ENCODE measurements around the gene EML5.

EML5 gene

GRCh38 chr14:88562831-88563686 is 229.7 kb downstream of the EML5 start, which contains the start of gene ZC3H14 (continued):
- TF ChIP-seq PRDM4 (tag by site-specific recombination; IDR thresholded peaks at IDR 0.05) = no peak
- TF ChIP-seq, protein P1, sequence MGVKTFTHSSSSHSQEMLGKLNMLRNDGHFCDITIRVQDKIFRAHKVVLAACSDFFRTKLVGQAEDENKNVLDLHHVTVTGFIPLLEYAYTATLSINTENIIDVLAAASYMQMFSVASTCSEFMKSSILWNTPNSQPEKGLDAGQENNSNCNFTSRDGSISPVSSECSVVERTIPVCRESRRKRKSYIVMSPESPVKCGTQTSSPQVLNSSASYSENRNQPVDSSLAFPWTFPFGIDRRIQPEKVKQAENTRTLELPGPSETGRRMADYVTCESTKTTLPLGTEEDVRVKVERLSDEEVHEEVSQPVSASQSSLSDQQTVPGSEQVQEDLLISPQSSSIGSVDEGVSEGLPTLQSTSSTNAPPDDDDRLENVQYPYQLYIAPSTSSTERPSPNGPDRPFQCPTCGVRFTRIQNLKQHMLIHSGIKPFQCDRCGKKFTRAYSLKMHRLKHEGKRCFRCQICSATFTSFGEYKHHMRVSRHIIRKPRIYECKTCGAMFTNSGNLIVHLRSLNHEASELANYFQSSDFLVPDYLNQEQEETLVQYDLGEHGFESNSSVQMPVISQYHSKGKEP (tag by site-specific recombination; IDR thresholded peaks at IDR 0.05) = no peak
- TF ChIP-seq ZNF366 (tag by site-specific recombination; conservative IDR thresholded peaks at IDR 0.05) = no peak
- TF ChIP-seq MYNN (tag by site-specific recombination; IDR thresholded peaks at IDR 0.05; ENCODE audit: borderline replicate concordance) = no peak
- TF ChIP-seq, protein P2, sequence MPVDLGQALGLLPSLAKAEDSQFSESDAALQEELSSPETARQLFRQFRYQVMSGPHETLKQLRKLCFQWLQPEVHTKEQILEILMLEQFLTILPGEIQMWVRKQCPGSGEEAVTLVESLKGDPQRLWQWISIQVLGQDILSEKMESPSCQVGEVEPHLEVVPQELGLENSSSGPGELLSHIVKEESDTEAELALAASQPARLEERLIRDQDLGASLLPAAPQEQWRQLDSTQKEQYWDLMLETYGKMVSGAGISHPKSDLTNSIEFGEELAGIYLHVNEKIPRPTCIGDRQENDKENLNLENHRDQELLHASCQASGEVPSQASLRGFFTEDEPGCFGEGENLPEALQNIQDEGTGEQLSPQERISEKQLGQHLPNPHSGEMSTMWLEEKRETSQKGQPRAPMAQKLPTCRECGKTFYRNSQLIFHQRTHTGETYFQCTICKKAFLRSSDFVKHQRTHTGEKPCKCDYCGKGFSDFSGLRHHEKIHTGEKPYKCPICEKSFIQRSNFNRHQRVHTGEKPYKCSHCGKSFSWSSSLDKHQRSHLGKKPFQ (tag by site-specific recombination; IDR thresholded peaks at IDR 0.05) = no peak
- TF ChIP-seq ZNF529 (tag by site-specific recombination; IDR thresholded peaks at IDR 0.05; ENCODE audit: insufficient replicate concordance) = no peak
- TF ChIP-seq ZNF426 (tag by site-specific recombination; IDR thresholded peaks at IDR 0.05) = no peak
- TF ChIP-seq GLIS2 (tag by site-specific recombination; IDR thresholded peaks at IDR 0.05) = peak; percentile 80
- no peak for TF ChIP-seq ZNF660 (tag by site-specific recombination; IDR thresholded peaks at IDR 0.05)
- TF ChIP-seq, protein P3, sequence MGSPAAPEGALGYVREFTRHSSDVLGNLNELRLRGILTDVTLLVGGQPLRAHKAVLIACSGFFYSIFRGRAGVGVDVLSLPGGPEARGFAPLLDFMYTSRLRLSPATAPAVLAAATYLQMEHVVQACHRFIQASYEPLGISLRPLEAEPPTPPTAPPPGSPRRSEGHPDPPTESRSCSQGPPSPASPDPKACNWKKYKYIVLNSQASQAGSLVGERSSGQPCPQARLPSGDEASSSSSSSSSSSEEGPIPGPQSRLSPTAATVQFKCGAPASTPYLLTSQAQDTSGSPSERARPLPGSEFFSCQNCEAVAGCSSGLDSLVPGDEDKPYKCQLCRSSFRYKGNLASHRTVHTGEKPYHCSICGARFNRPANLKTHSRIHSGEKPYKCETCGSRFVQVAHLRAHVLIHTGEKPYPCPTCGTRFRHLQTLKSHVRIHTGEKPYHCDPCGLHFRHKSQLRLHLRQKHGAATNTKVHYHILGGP (tag by site-specific recombination; IDR thresholded peaks at IDR 0.05) = no peak
- TF ChIP-seq ZNF274 (IDR thresholded peaks at IDR 0.05; ENCODE audit: low read length) = no peak
- TF ChIP-seq ZNF274 (tag by site-specific recombination; IDR thresholded peaks at IDR 0.05; ENCODE audit: borderline replicate concordance) = no peak
- TF ChIP-seq ZEB2 (tag by site-specific recombination; IDR thresholded peaks at IDR 0.05) = peak; percentile 68; the same call in 1 of the 2 replicates
- TF ChIP-seq ZNF501 (tag by site-specific recombination; IDR thresholded peaks at IDR 0.05) = peak; percentile 91
- TF ChIP-seq, protein P4, sequence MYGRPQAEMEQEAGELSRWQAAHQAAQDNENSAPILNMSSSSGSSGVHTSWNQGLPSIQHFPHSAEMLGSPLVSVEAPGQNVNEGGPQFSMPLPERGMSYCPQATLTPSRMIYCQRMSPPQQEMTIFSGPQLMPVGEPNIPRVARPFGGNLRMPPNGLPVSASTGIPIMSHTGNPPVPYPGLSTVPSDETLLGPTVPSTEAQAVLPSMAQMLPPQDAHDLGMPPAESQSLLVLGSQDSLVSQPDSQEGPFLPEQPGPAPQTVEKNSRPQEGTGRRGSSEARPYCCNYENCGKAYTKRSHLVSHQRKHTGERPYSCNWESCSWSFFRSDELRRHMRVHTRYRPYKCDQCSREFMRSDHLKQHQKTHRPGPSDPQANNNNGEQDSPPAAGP (tag by site-specific recombination; IDR thresholded peaks at IDR 0.05) = no peak
- TF ChIP-seq, protein P5, sequence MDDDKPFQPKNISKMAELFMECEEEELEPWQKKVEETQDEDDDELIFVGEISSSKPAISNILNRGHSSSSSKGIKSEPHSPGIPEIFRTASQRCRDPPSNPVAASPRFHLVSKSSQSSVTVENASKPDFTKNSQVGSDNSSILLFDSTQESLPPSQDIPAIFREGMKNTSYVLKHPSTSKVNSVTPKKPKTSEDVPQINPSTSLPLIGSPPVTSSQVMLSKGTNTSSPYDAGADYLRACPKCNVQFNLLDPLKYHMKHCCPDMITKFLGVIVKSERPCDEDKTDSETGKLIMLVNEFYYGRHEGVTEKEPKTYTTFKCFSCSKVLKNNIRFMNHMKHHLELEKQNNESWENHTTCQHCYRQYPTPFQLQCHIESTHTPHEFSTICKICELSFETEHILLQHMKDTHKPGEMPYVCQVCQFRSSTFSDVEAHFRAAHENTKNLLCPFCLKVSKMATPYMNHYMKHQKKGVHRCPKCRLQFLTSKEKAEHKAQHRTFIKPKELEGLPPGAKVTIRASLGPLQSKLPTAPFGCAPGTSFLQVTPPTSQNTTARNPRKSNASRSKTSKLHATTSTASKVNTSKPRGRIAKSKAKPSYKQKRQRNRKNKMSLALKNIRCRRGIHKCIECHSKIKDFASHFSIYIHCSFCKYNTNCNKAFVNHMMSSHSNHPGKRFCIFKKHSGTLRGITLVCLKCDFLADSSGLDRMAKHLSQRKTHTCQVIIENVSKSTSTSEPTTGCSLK (tag by site-specific recombination; IDR thresholded peaks at IDR 0.05) = no peak
- no peak for TF ChIP-seq BCL11A (tag by site-specific recombination; IDR thresholded peaks at IDR 0.05; ENCODE audit: low read depth)
- TF ChIP-seq ZNF544 (tag by site-specific recombination; IDR thresholded peaks at IDR 0.05) = no peak
- TF ChIP-seq, protein P6, sequence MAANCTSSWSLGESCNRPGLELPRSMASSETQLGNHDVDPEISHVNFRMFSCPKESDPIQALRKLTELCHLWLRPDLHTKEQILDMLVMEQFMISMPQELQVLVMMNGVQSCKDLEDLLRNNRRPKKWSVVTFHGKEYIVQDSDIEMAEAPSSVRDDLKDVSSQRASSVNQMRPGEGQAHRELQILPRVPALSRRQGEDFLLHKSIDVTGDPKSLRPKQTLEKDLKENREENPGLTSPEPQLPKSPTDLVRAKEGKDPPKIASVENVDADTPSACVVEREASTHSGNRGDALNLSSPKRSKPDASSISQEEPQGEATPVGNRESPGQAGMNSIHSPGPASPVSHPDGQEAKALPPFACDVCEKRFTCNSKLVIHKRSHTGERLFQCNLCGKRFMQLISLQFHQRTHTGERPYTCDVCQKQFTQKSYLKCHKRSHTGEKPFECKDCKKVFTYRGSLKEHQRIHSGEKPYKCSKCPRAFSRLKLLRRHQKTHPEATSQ (tag by site-specific recombination; IDR thresholded peaks at IDR 0.05) = peak; percentile 42; the same call in 1 of the 2 replicates
- TF ChIP-seq ZBTB26 (tag by site-specific recombination; optimal IDR thresholded peaks at IDR 0.05) = peak; percentile 96
- TF ChIP-seq, protein P7, sequence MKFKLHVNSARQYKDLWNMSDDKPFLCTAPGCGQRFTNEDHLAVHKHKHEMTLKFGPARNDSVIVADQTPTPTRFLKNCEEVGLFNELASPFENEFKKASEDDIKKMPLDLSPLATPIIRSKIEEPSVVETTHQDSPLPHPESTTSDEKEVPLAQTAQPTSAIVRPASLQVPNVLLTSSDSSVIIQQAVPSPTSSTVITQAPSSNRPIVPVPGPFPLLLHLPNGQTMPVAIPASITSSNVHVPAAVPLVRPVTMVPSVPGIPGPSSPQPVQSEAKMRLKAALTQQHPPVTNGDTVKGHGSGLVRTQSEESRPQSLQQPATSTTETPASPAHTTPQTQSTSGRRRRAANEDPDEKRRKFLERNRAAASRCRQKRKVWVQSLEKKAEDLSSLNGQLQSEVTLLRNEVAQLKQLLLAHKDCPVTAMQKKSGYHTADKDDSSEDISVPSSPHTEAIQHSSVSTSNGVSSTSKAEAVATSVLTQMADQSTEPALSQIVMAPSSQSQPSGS (tag by site-specific recombination; IDR thresholded peaks at IDR 0.05; ENCODE audit: low read depth) = no peak
- no peak for TF ChIP-seq ZNF266 (tag by site-specific recombination; IDR thresholded peaks at IDR 0.05; ENCODE audit: low read depth)

Data from HEK293 (cell line).